Activated CD8-positive, alpha-beta T cell treated with anti-CD3 and anti-CD28 coated beads for 36 hours (primary cell): ENCODE measurements around the gene C6orf132. TPM values are rescaled to one million over a fixed set of nuclear protein-coding genes. Genes with fewer than 3 reads are reported as not detected.

Experiments used
- ATAC-seq: fragments of 200-7000 bp; cut with Tn5 transposase; one replicate; pipeline ENCODE4 v1.10.0; 2021; ENCODE audit warnings: mild to moderate bottlenecking, moderate library complexity
- CTCF ChIA-PET: fragments of 350-600 bp; sonication (Branson Sonifier 250); formaldehyde crosslinking; loops from one replicate; lab custom pipeline; 2021; ENCODE audit warnings: antibody characterized with exemption; lab: Charles Lee
- POLR2A ChIA-PET: fragments of 350-600 bp; sonication (Branson Sonifier 250); formaldehyde crosslinking; loops from one replicate; lab custom pipeline; 2021; ENCODE audit warnings: antibody characterized with exemption; lab: Charles Lee
- DNase-seq: peaks from one replicate; pipeline ENCODE4 v3.0.0-alpha.2; 2020
- H3K27ac Mint-ChIP-seq: one replicate; pipeline ENCODE4 v1.8.0; 2021; ENCODE audit warnings: mild to moderate bottlenecking, mixed read lengths
- H3K27me3 Mint-ChIP-seq: one replicate; pipeline ENCODE4 v1.8.0; 2021; ENCODE audit warnings: mixed read lengths
- H3K36me3 Mint-ChIP-seq: one replicate; pipeline ENCODE4 v1.8.0; 2021; ENCODE audit warnings: low read depth, mixed read lengths
- H3K4me1 Mint-ChIP-seq: one replicate; pipeline ENCODE4 v1.8.0; 2021; ENCODE audit warnings: low read depth, mixed read lengths
- H3K4me3 Mint-ChIP-seq: one replicate; pipeline ENCODE4 v1.8.0; 2021; ENCODE audit warnings: mild to moderate bottlenecking, moderate library complexity, mixed read lengths
- H3K9me3 Mint-ChIP-seq: one replicate; pipeline ENCODE4 v1.8.0; 2021; ENCODE audit warnings: mixed read lengths
- intact Hi-C: fragments of 100-400 bp; cut with micrococcal nuclease; formaldehyde crosslinking; loops from one replicate; pipeline ENCODE4 v1.10.0; 2022
- total RNA-seq, 2 experiments: library from RNA; stranded (reverse); gene quantifications; one replicate each; pipeline ENCODE4 v1.2.3, GENCODE V29; 2021
- TF ChIP-seq, protein P1 (sequence below): fragments of 200-600 bp; IDR thresholded peaks from one replicate; pipeline ENCODE4 v1.8.0; 2022; ENCODE audit warnings: antibody characterized with exemption, mild to moderate bottlenecking

Gene C6orf132
- total RNA-seq, 2 experiments from 2014 or later: 0.13 to 0.18 TPM

DNA sequence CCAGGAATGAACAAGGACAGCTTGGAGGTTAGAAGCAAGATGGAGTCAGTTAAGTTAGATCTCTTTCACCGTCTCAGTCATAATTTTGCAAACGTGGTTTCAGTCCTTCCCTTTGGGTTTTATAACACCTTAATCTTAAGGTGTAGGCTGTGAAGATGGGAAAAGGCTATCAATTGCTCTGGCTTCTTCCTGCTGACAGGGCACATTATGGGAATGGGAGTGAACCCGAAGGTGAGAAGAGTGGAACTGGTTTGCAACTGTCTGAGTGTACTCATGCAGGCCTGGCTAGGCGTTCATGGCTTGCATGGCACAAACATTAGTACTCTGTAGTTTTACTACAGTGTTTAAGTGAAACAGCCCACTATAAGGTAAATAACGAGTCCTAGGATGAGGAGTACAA, 82.7 kb downstream of the C6orf132 start:
- ATAC-seq (no peak), DNase-seq (no peak)
- Mint-ChIP-seq H3K9me3 (no peaks in the 10 kb centered on the region), H3K36me3 (peaks cover 55% of the 10 kb centered on the region), H3K4me3 (no peak overlapping the region), H3K27ac (no peak overlapping the region), H3K4me1 (peaks cover 3% of the 10 kb centered on the region), H3K27me3 (no peaks in the 10 kb centered on the region)
- intact Hi-C loops: no loop called here
- CTCF ChIA-PET: interaction anchor here (1.6 kb wide), 1 partner anchor 274 kb away, joined by 3 read pairs; no protein-coding TSS in a partner anchor
- POLR2A ChIA-PET: no interaction called here
- TF ChIP-seq, protein P1, sequence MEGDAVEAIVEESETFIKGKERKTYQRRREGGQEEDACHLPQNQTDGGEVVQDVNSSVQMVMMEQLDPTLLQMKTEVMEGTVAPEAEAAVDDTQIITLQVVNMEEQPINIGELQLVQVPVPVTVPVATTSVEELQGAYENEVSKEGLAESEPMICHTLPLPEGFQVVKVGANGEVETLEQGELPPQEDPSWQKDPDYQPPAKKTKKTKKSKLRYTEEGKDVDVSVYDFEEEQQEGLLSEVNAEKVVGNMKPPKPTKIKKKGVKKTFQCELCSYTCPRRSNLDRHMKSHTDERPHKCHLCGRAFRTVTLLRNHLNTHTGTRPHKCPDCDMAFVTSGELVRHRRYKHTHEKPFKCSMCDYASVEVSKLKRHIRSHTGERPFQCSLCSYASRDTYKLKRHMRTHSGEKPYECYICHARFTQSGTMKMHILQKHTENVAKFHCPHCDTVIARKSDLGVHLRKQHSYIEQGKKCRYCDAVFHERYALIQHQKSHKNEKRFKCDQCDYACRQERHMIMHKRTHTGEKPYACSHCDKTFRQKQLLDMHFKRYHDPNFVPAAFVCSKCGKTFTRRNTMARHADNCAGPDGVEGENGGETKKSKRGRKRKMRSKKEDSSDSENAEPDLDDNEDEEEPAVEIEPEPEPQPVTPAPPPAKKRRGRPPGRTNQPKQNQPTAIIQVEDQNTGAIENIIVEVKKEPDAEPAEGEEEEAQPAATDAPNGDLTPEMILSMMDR: no peak

DNA sequence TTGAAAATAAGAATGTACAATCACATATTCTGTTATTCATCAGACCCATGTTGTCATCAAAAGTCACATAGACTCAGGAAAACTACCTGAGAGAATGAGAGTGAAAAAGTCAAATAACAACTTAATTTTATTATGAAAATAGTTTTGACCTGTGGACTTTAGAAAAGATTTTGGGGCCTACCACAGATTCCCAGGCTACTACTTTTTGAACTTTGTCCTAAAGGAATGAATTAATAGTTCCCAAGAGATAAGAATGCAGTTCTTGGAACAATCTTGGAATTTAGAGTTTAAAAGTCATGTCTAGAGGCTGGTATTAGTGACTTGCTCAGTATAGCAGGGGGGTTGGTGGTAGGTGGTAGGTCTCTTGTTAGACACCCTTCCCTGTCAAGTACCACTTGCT, 88.8 kb downstream of the C6orf132 start:
- no peaks in the 10 kb centered on the region for H3K27me3 Mint-ChIP-seq
- intact Hi-C loops: no loop called here
- peaks cover 40% of the 10 kb centered on the region for H3K36me3 Mint-ChIP-seq
- H3K27ac Mint-ChIP-seq: no peak overlapping the region
- ChIA-PET POLR2A (interaction anchor here (15.4 kb wide), 1 partner anchor 119 kb away, joined by 358 read pairs; the partner anchor contains the start of gene CCND3), CTCF (interaction anchor here (0.7 to 15.2 kb wide), 4 partner anchors 50 to 268 kb away, joined by 3 to 392 read pairs (median 120); partner anchors contain the start of genes CCND3, FRS3, PRICKLE4 and TOMM6)
- no peak for ATAC-seq
- H3K4me3 Mint-ChIP-seq: no peak overlapping the region
- DNase-seq: no peak
- H3K9me3 Mint-ChIP-seq: no peaks in the 10 kb centered on the region
- TF ChIP-seq, protein P1: no peak
- peaks cover 42% of the 10 kb centered on the region for H3K4me1 Mint-ChIP-seq

GRCh38 chr6:42051268-42051653, 91.2 kb downstream of the C6orf132 start:
- TF ChIP-seq, protein P1: no peak
- Mint-ChIP-seq H3K4me1 (peaks cover 58% of the 10 kb centered on the region), H3K27me3 (no peaks in the 10 kb centered on the region), H3K27ac (peak overlapping the region; percentile 98), H3K36me3 (peaks cover 27% of the 10 kb centered on the region), H3K9me3 (no peaks in the 10 kb centered on the region), H3K4me3 (peak overlapping the region; percentile 93)
- CTCF ChIA-PET: interaction anchor here (1.0 to 15.2 kb wide), 10 partner anchors 11 to 266 kb away, joined by 3 to 392 read pairs (median 10); partner anchors contain the start of genes BYSL, CCND3, FRS3 and MED20
- POLR2A ChIA-PET: interaction anchor here (0.8 to 15.4 kb wide), 9 partner anchors 11 to 265 kb away, joined by 3 to 358 read pairs (median 5); partner anchors contain the start of genes CCND3, MED20, TOMM6 and USP49
- DNase-seq (peak; percentile 27), ATAC-seq (no peak)
- intact Hi-C loops: no loop called here

Other genes starting within 250 kb of the C6orf132 start
- gene USP49, start 247.2 kb downstream of the C6orf132 start, total RNA-seq: 1 to 10 TPM; 5.7 to 5.9 TPM
- gene MED20, start 221.5 kb downstream of the C6orf132 start, total RNA-seq: 10 to 100 TPM; 23.4 to 28.0 TPM
- gene BYSL, start 221.1 kb downstream of the C6orf132 start, total RNA-seq: 10 to 100 TPM; 56.4 to 59.5 TPM
- gene CCND3, start 200.8 kb downstream of the C6orf132 start, total RNA-seq: 100 to 1,000 TPM; 457 to 459 TPM
- 10 to 100 TPM; 40.0 to 42.3 TPM for gene TAF8, start 92.1 kb downstream of the C6orf132 start, total RNA-seq
- under 1 TPM in 1 of 2 experiments, not detected in 1; 0.20 TPM for gene GUCA1A, start 30.7 kb upstream of the C6orf132 start, total RNA-seq
- 1 to 10 TPM; 1.9 to 2.6 TPM for gene GUCA1B, start 52.3 kb upstream of the C6orf132 start, total RNA-seq
- gene MRPS10, start 75.2 kb upstream of the C6orf132 start, total RNA-seq: 10 to 100 TPM; 36.7 to 38.9 TPM